Measurements from ENCODE around the gene EPC1.
"Not testable (repeated sequence)": the region's sequence is repeated elsewhere in the genome, so short reads cannot be mapped to it uniquely, and the experiment has no call there.

EPC1 gene

GRCh38 chr10:32237644-32238345 lies 109.2 kb downstream of the EPC1 start:
- peak; percentile 23 for DNase-seq (ENCODE audit: low read depth)
- TF ChIP-seq, protein P1, sequence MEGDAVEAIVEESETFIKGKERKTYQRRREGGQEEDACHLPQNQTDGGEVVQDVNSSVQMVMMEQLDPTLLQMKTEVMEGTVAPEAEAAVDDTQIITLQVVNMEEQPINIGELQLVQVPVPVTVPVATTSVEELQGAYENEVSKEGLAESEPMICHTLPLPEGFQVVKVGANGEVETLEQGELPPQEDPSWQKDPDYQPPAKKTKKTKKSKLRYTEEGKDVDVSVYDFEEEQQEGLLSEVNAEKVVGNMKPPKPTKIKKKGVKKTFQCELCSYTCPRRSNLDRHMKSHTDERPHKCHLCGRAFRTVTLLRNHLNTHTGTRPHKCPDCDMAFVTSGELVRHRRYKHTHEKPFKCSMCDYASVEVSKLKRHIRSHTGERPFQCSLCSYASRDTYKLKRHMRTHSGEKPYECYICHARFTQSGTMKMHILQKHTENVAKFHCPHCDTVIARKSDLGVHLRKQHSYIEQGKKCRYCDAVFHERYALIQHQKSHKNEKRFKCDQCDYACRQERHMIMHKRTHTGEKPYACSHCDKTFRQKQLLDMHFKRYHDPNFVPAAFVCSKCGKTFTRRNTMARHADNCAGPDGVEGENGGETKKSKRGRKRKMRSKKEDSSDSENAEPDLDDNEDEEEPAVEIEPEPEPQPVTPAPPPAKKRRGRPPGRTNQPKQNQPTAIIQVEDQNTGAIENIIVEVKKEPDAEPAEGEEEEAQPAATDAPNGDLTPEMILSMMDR (conservative IDR thresholded peaks at IDR 0.05; ENCODE audit: low read depth, low read length), result no peak
- H3K4me3 ChIP-seq (ENCODE audit: low read depth, low read length), result no peak overlapping the region

- H3K4me3 ChIP-seq (ENCODE audit: low read depth, low read length), result no peak overlapping the region
- no peak for DNase-seq (ENCODE audit: low read depth)
- TF ChIP-seq, protein P1 (conservative IDR thresholded peaks at IDR 0.05; ENCODE audit: low read depth, low read length), result no peak
Observed at GRCh38 chr10:32234471-32234870, 112.5 kb downstream of the EPC1 start.

DNA sequence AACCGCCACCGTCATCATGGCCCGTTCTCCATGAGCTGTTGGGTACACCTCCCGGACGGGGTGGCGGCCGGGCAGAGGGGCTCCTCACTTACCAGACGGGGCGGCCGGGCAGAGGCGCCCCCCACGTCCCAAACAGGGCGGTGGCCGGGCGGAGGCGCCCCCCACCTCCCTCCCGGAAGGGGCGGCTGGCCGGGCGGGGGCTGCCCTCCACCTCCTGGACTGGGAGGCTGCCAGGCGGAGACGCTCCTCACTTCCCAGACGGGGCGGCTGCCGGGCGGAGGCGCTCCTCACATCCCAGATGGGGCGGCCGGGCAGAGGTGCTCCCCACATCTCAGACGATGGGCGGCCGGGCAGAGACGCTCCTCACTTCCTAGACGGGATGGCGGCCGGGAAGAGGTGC lies 113.6 kb downstream of the EPC1 start:
- H3K4me3 ChIP-seq (ENCODE audit: low read depth, low read length); DNase-seq (ENCODE audit: low read depth): not testable (repeated sequence)

GRCh38 chr10:32232378-32232777 lies 114.6 kb downstream of the EPC1 start:
- H3K4me3 ChIP-seq (ENCODE audit: low read depth, low read length), result no peak overlapping the region
- DNase-seq (ENCODE audit: low read depth), result no peak
- TF ChIP-seq, protein P1 (conservative IDR thresholded peaks at IDR 0.05; ENCODE audit: low read depth, low read length), result no peak

GRCh38 chr10:32229788-32230187 lies 117.2 kb downstream of the EPC1 start:
- not testable (repeated sequence) for DNase-seq (ENCODE audit: low read depth); H3K4me3 ChIP-seq (ENCODE audit: low read depth, low read length)

DNA sequence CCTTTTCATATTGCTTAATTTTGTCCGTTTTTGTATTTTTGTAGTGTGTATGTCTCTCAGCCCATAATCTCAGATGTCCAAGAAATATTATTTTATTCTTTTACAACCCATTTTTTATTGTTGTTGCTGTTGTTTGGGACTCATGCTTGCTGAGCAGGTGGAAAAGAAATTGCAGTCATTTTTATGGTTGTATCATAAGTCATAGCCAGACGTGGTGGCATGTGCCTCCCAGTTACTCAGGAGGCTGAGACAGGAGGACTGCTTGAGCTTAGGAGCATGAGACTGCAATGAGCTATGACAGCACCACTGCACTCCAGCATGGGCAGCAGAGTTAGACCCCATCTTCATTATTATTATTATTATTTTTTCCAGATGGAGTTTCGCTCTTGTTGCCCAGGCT lies 117.8 kb downstream of the EPC1 start:
- DNase-seq (ENCODE audit: low read depth), result no peak
- TF ChIP-seq, protein P1 (conservative IDR thresholded peaks at IDR 0.05; ENCODE audit: low read depth, low read length), result no peak
- no peak overlapping the region for H3K4me3 ChIP-seq (ENCODE audit: low read depth, low read length)

- TF ChIP-seq, protein P1 (conservative IDR thresholded peaks at IDR 0.05; ENCODE audit: low read depth, low read length), result no peak
- DNase-seq (ENCODE audit: low read depth), result no peak
Observed at GRCh38 chr10:32227802-32228201, 119.2 kb downstream of the EPC1 start.

DNA sequence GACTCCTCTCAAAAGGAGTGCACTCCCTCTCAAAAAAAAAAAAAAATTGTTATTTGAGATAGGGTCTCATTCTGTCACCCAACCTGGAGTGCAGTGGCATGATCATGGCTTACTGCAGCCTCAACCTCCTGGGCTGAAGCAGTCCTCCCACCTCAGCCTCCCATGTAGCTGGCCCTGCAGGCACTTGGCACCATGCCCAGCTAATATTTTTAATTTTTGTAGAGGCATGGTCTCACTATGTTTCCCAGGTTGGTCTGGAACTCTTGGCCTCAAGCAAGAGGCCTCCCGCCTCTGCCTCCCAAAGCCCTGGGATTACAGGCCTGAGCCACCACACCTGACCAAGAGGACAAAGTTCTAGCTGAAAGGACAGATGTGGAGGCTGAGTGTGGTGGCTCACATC lies 120.3 kb downstream of the EPC1 start:
- no peak for DNase-seq (ENCODE audit: low read depth)
- H3K4me3 ChIP-seq (ENCODE audit: low read depth, low read length), result no peak overlapping the region
- TF ChIP-seq, protein P1 (conservative IDR thresholded peaks at IDR 0.05; ENCODE audit: low read depth, low read length), result no peak

More at GRCh38 chr10:32227802-32228201, 119.2 kb downstream of the EPC1 start:
- H3K4me3 ChIP-seq (ENCODE audit: low read depth, low read length), result no peak overlapping the region
